HepG2 (cell line): ENCODE results near the gene TJAP1.

Experiments used
- EP300 ChIP-seq, 3 experiments: sonication (generic) in 1 of 3; formaldehyde crosslinking in 1 of 3; IDR thresholded peaks; 2 replicates each; pipeline versions ENCODE4 v1.5.1 to v1.6.1; 2011 to 2020; ENCODE audit warnings: low read depth in 2 of 3, low read length in 2 of 3, borderline replicate concordance in 1 of 3, improper control_type of control experiment in 1 of 3, mild to moderate bottlenecking in 1 of 3, missing genetic modification reagents in 1 of 3, moderate library complexity in 1 of 3
- GFI1 ChIP-seq: sonication (generic); formaldehyde crosslinking; IDR thresholded peaks from 2 replicates; pipeline ENCODE4 v1.5.0; 2020; ENCODE audit warnings: missing genetic modification reagents, mild to moderate bottlenecking, borderline replicate concordance
- IKZF1 ChIP-seq: fragments of 450-650 bp; IDR thresholded peaks from 2 replicates; pipeline ENCODE4 v1.7.1; 2016
- JUN ChIP-seq: sonication (generic); formaldehyde crosslinking; IDR thresholded peaks from 2 replicates; pipeline ENCODE4 v1.4.0; 2020; ENCODE audit warnings: mild to moderate bottlenecking, missing genetic modification reagents
- JUNB ChIP-seq: sonication (generic); formaldehyde crosslinking; IDR thresholded peaks from 2 replicates; pipeline ENCODE4 v1.8.0; 2022; ENCODE audit warnings: missing genetic modification reagents, mild to moderate bottlenecking, borderline replicate concordance
- MAFK ChIP-seq, 2 experiments: IDR thresholded peaks in 1 of 2; conservative IDR thresholded peaks in 1 of 2; 2 replicates each; pipeline ENCODE4 v1.6.1; 2011; ENCODE audit warnings: improper control_type of control experiment in 2 of 2, low read length in 2 of 2
- RBM22 ChIP-seq: fragments of 200-400 bp; formaldehyde crosslinking; optimal IDR thresholded peaks from 2 replicates; pipeline ENCODE3; 2017; ENCODE audit warnings: mild to moderate bottlenecking, low read length, moderate library complexity
- TEAD2 ChIP-seq: sonication (generic); formaldehyde crosslinking; IDR thresholded peaks from 2 replicates; pipeline ENCODE4 v1.9.0; 2021; ENCODE audit warnings: missing genetic modification reagents
- ZNF350 ChIP-seq: sonication (generic); formaldehyde crosslinking; IDR thresholded peaks from 2 replicates; pipeline ENCODE4 v1.4.0; 2020; ENCODE audit warnings: mild to moderate bottlenecking, low read depth, missing genetic modification reagents, borderline replicate concordance
- TF ChIP-seq, protein P1 (sequence below): conservative IDR thresholded peaks from 2 replicates; pipeline ENCODE4 v1.6.1; 2018; ENCODE audit warnings: missing genetic modification reagents
- TF ChIP-seq, protein P2 (sequence below): sonication (generic); formaldehyde crosslinking; IDR thresholded peaks from 2 replicates; pipeline ENCODE4 v1.5.0; 2020; ENCODE audit warnings: mild to moderate bottlenecking, low read depth, missing genetic modification reagents, borderline replicate concordance

DNA sequence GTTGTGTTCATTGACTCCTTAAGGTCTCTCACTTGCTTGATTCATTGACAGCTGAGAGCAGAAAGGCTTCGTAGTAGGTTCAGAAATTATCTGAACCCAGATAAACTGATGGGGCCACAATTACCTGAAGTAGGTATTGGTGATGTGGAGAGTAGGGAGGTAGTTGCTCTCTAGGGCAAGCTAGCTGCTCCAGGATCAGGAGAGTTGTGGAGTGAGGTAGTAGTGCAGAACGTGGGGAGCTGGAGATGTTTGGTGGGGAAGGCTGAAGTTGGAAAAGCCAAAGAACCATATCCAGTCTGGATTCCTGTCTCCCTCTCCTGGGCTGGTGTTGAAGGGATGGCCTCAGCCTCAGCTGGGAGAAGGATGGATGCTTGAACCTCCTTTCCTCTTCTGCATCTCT is 15.9 kb downstream of the TJAP1 start:
- TF ChIP-seq IKZF1: no peak
- TF ChIP-seq, protein P1, sequence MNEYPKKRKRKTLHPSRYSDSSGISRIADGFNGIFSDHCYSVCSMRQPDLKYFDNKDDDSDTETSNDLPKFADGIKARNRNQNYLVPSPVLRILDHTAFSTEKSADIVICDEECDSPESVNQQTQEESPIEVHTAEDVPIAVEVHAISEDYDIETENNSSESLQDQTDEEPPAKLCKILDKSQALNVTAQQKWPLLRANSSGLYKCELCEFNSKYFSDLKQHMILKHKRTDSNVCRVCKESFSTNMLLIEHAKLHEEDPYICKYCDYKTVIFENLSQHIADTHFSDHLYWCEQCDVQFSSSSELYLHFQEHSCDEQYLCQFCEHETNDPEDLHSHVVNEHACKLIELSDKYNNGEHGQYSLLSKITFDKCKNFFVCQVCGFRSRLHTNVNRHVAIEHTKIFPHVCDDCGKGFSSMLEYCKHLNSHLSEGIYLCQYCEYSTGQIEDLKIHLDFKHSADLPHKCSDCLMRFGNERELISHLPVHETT: no peak
- no peak for TF ChIP-seq JUNB (CRISPR knock-in tag)
- no peak for TF ChIP-seq RBM22
- TF ChIP-seq, protein P2, sequence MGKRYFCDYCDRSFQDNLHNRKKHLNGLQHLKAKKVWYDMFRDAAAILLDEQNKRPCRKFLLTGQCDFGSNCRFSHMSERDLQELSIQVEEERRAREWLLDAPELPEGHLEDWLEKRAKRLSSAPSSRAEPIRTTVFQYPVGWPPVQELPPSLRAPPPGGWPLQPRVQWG (CRISPR knock-in tag): no peak
- no peak for TF ChIP-seq MAFK (conservative IDR thresholded peaks at IDR 0.05 in 1 of 2, IDR thresholded peaks at IDR 0.05 in 1 of 2; ENCODE audit: low read length in 2 of 2)
- no peak for TF ChIP-seq TEAD2 (CRISPR knock-in tag)
- no peak for TF ChIP-seq JUN (CRISPR knock-in tag)
- no peak for TF ChIP-seq GFI1 (CRISPR knock-in tag)
- TF ChIP-seq ZNF350 (CRISPR knock-in tag): no peak
- no peak for TF ChIP-seq EP300 (IDR thresholded peaks at IDR 0.05; ENCODE audit: low read depth in 2 of 2, low read length in 2 of 2)
- no peak for TF ChIP-seq EP300 (CRISPR knock-in tag; IDR thresholded peaks at IDR 0.05; ENCODE audit: borderline replicate concordance)
